DMS79 (cell line): ENCODE data around the gene APOBEC3H.

ENCODE experiments used
- DNase-seq: peaks from one replicate; lab custom pipeline; 2025; lab: John Stamatoyannopoulos, UW

The APOBEC3H gene

DNA sequence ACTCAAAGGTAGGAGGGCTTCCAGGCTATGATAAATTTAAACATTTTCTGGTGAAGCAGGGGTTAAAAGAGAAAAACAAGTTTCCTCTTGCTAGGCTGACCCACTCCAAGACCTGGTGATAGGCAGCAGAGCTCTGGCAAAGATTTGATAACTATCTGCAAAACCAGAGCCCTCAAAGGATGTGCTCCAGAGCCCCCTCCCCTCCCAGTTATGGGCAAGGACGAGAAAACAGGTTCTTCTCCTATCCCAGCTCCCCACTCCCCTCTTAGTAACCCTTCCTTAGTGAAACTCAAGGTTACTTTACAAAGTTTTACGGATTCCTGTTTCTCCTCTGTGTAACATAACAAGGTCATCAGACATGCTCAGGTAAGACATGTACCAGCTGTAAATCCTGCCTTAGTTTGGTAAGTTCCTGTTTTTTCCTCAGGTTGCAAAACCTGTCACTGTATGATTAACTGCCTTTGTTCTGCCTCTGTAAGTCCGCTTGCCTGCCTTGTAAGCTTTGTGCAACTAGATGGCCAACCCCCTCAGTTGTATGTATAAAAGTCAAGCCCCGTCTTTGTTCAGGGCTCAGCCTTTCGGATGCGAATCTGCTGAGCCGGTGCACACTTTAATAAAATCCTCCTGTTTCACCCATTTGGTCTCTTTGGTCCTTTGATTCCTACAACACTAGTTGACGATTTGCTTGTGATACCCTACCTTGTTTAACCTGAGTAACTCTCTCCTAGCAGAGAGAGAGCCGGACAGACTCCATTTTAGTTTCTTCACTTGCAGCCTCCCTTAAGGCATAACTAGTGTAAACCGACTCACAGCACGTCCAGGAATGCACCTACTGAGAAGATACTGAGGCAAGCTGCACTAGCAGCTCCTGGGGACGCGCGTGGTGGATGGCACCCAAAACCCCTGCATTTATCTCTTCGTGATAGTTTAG lies 13.9 kb downstream of the APOBEC3H start:
- no peak for DNase-seq

DNA sequence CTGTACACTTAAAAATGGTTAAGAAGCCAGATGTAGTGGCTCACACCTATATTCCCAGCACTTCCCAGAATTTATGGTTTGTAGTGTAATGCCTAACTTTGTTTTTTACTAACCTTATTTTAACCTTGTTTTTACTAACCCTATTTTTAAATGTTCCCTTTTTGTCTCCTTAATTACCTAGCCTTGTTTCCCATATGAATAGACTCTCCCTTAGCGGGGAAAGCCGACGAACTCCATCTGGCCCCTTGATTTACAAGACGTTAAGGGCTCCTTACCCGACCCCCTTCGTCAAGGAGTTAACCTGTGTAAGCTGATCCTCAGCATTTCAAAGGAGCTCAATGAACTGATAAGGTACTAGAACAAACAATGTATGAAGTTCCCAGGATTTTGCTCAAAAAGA lies 17.1 kb downstream of the APOBEC3H start:
- no peak for DNase-seq

DNA sequence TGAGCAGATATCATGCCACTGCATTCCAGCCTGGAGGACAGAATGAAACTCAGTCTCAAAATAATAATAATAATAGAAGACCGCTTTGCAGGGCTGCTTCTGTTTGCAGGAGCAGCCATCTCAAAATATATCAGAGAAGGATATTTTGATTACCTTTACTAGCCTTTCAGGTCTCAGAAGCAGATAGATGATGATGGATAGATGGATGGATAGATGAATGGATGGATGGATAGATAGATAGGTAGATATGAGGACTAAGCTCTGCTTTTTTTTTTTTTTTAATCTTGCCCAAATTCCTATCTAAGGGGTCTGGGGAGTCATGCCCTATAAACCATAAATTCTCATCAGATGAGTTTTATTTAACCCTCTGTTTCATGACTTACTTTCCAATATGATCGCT lies 18.5 kb downstream of the APOBEC3H start:
- DNase-seq: no peak

DNA sequence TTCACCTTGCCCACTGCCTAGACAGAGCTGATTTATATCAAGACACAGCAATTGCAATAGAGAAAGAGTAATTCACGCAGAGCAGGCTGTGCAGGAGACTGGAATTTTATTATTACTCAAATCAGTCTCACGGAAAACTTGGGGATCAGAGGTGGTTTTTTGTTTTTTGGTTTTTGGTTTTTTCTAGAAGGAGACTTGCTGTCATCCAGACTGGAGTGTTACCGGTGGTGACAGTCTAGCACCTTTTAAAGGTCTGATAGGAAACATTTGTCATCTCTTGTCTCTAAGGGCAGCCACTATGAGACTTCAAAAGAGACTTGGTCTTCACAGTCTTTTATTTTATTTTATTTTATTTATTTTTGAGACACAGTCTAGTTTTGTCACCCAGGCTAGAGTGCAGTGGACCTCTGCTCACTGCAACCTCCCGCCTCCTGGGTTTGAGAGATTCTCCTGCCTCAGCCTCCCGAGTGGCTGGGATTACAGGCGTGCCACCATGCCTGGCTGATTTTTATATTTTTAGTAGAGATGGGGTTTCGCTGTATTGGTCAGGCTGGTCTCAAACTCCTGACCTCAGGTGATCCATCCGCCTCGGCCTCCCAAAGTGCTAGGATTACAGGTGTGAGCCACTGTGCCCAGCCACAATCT lies 19.1 kb downstream of the APOBEC3H start:
- no peak for DNase-seq

DNA sequence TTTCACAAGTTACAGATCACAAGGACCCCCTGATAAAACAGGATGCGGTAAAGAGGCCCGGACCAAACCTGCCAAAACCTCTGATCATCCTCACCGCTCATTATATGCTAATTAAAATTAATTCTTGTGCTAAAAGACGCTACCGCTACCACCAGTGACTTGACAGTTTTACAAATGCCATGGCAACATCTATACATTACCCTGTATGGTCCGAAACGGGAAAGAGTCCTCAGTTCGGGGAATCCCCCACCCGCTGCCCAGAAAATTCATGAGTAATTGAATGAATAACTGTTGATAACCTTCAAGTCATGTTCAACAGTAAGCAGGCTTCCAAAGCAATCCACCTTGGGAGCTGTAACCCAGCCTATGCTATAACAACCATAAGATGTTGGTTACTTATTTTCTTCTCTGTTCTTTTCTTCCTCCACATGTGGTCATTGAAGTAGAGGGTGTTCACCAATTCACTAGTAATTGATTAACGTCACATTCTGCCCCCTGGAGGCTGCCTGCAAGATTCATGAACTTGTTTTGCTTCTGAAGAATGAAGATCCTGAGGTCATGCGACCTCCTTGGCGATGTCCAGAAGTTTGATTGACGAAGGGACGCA lies 20.6 kb downstream of the APOBEC3H start:
- no peak for DNase-seq

DNA sequence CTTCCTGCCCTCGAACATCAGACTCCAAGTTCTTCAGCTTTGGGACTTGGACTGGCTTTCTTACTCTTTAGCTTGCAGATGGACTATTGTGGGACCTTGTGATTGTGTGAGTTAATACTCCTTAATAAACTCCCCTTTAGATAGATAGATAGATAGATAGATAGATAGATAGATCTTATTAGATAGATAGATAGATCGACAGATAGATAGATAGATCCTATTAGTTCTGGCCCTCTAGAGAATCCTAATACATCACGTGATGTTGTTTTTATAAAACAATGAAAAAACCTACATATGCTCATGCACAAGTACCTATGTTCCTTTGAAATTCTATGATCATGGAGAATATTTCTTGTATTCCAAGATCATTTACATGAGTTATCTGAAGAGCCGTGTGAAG lies 23.9 kb downstream of the APOBEC3H start:
- no peak for DNase-seq

DNA sequence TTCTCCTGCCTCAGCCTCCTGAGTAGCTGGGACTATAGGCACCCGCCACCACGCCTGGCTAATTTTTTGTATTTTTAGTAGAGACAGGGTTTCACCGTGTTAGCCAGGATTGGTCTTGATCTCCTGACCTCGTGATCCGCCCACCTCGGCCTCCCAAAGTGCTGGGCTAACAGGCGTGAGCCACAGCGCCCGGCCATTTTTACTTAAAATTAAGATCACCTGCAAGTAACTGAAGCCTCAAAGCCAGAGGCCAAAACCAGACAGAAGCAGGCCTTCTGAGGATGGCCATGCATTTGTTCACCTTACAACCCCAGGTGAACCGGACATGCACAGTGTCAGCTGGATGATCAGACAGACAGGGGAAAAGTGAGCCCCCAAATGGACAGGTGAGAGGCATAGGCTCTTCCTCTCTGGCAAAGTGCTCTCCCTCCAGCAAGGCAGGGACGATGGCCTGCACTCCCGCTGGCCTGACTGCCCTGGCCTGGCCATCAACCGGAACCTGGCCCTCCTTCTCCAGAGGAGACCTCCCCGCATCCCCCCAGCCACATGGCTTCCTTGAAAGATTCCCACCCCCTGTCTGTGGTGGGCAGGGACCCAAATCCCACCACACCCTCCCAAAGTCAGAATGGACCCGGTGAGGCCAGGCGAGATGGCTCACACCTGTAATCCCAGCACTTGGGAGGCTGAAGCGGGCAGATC lies 25.9 kb downstream of the APOBEC3H start:
- no peak for DNase-seq

DNA sequence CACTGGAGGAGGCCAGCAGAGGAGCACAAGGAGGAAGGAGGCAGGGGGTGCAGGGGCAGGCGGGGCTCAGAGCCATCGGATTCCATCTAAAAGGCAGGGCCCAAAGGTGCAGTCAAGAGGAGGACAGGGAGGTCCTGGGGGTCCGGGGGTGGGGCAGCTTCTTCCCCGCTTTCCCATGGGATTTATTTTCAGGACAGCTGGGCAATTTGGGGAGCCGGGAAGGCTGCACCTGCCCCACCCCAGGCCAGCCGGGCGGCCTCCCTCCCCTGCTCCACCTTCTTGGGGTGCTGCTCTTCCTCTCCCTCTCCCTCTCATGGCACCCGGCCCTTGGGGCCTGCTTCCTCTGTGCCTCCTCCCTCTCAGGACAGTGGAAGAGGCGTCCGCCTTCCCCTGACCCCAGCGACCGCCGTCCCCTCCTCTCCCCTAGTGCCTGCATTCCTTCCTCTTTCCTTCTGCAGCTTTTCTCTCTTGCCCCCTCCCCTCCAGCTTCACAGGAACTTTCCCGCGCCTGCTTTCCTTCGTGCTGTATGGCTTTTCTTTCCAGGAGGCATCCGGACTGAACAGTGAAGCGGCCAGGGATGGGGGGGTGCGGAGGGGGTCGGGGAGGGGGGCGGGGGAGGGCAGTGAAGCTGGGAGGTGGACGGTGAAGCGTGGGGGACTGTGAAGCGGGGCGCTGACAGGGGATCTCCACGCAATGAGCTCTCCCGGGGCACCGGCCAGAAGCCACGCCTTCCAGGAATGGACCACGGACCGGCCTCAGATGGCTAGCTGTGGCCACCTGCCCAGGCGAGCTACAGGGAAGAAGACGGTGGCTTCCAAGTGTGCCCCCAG lies 26.9 kb downstream of the APOBEC3H start:
- DNase-seq: no peak

DNA sequence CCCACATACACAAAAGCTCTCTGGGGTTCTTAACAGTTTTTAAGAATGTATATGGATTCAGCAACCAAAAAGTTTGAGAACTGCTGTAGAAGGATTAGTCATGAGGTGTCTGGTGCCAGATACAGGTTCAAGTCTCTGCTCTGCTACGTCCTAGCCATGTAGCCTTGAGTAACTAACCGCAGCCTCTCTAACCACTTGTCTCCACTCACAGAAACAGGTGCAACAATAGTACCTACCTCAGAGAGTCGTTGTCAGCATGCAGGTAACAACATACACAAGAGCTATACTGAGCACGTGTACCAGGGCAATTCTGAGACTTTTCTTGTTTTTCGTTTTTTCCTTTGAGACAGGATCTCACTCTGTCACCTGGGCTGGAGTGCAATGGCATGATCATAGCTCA lies 28.6 kb downstream of the APOBEC3H start:
- peak; percentile 30 for DNase-seq

DNA sequence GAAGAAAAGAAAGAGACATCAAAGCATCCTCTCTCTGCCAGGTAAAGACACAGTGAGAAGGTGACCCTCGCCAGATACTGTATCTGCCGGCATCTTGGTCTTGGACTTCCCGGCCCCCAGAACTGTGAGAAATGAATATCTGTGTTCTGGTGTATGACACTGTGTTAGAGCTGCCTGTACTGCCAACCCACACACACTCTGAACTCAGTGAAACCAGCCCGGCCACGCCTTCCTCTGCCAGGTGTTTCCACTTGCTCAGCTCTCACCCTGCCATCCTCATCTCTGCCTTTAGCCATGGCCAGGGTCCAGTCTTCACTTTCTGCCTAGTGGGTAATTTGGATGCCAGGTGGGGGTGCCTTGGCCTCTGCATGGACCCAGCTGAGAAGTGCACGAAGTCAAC lies 31.5 kb downstream of the APOBEC3H start:
- no peak for DNase-seq

DNA sequence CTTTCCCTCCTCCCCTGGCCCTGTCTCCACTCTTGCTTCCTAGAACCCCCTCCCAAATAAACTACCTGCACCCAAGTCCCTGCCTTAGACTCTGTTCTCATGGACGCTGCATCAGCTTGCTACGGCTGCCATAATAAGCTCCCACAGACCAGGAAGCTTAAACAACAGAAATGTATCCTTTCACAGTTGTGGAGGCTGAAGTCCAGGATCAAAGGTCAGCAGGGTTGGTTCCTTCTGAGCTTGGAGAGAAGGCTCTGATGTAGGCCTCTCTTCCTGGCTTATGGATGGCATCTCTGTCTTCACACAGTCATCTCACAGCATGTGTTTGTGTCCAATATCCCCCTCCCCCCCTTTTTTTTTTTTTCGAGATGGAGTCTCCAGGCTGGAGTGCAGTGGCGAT lies 32.0 kb downstream of the APOBEC3H start:
- no peak for DNase-seq

DNA sequence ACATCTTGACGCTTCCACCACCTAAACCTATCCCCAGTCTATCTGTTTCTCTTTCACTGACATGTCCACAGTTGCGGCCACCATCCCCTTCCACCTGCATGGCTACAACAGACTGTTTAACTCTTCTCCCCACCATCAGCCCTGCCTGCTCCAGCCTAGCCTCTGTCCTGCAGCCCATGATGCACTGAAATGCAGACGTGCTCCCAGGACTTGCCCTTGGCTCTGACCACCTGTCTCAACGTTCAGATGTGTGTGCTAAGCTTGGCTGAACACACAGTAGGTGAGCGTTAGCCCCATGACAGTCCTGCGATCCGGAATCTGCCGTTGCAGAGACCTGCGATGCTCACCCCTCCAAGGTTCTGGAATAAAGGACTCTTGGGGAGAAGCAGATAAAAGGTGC lies 32.7 kb downstream of the APOBEC3H start:
- no peak for DNase-seq

DNA sequence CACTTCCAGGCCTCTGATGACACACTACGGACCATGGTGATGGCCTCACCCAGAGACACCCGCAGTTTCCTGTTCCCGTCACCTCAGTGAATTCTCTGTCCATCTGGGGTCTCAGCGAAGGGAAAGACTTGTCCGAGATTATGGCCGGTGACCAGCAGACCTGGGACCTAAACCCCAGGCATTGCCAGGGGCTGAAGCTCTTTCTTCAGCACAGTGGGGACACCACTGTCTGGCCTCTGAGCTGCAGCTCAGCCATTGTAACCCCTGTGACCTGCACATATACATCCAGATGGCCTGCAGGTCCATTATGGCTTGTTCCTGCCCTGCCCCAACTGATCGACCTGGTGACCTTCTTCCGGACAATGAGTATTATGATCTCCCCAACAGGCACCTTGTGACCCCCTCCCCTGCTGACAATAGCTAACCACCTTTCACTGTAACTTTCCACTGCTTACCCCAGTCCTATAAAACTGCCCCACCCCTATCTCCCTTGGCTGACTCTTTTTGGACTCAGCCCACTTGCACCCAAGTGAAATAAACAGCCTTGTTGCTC lies 33.2 kb downstream of the APOBEC3H start:
- no peak for DNase-seq

DNA sequence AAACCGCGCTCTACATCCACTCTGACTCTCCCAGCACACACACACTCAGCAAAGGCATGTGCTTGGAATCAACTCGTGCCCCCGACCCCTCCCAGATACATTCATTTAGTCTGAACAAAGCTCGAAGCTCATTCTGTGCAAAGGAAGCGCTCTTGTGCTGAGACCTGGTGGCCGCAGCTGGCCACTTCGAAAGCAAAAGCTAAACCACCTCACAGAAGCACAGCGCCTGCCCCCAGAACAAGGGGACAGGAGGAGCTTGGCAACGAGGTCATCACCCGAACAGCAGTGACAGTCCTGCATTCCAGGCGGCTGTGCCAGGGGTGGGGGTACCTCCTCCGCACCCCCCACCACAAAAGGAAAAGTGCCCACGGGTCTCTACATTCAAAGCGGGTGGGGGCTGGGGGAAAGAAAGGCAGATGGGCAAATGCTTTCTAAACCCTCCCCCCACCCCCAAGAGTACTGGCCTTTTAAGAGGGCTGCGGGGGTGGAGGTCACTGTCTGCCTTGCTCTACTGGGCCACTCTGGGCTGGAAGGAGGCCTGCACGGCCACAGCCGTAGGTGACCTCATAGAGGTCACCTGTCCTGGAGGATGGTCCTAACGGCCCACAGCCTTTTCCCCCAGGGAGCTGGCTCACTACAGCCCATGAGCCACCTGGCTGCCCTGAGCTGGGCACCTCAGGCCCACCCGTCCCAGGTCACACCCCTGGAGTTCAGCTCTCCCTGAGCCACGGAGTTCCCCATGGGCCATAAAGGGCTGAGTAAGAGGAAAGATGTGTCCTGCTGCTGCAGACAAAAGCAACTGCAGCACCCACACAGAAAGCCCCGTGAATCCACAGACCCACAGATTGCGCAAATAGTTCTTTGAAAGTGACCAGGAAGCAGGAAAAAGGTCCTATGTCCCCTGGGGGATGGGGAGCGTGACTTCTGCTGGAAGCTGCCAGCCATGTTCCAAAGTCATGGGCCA lies 34.1 kb downstream of the APOBEC3H start:
- no peak for DNase-seq

DNA sequence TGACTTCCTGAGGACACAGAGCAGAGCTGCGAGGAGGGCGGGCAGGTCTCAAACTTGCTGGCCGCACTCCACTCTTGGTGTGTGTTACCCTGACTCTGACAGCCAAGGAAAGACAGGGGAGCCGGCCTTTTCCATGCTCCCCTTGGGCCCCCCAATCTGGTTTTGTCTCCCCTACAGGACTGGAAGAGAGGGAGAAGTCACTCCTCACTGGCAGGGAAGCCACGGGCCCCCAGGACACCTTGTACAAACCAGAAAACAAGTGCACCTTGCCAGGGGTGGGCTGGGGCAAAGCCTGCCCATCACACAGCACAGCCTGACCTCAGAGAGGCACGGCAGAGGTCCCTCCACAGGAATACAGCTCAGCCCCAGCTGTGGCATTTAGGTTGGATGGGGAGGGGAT lies 35.2 kb downstream of the APOBEC3H start:
- no peak for DNase-seq

DNA sequence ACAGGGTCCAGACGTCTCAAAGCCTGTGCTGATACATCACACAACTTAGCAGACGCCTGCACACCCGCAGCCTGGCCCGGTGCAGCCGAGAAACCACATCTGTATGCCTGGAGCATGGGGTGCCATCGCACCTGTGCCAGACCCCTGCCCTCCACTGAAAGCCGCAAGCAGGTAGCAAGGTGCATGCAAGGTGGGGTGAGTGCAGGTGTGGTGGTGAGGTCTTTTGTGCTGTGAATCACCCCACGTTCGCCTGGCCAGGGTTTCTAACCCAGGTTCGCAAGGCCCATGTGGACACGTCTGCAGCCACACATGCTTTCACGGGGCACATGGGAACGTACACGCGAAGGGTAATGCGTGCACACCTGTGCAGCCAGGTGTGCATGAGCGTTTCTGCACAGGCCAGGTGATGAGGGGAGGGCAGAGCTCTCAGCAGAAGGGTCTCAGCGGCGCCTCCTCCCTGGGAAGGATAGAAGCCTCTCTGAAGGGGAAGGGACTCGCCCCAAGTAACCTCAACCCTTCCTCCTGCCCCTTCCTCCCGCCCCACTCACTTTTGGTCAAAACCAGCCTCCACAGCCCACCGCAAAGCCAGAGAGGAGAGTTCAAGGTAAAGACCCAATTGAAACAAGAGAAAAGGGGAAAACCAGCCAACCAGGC lies 36.0 kb downstream of the APOBEC3H start:
- no peak for DNase-seq

DNA sequence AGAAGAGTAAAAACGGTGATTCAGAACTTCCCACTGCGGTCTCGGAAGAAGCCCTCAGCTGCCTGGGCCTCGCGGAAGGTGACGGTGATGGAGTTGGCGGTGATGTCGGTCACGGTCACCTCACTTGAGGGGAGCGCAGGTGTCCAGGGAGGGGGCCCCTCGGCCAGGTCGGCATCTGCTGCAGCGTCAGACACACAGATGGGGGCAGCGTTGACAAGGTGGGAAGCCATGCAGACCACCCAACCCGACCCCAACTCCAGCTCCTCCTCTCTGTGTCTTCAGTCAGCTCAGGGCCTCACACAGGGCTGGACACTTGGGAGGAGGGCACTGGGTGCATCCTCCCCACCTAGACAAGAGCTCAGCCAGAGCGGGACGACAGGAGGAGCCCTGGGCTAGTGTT lies 36.8 kb downstream of the APOBEC3H start:
- no peak for DNase-seq

DNA sequence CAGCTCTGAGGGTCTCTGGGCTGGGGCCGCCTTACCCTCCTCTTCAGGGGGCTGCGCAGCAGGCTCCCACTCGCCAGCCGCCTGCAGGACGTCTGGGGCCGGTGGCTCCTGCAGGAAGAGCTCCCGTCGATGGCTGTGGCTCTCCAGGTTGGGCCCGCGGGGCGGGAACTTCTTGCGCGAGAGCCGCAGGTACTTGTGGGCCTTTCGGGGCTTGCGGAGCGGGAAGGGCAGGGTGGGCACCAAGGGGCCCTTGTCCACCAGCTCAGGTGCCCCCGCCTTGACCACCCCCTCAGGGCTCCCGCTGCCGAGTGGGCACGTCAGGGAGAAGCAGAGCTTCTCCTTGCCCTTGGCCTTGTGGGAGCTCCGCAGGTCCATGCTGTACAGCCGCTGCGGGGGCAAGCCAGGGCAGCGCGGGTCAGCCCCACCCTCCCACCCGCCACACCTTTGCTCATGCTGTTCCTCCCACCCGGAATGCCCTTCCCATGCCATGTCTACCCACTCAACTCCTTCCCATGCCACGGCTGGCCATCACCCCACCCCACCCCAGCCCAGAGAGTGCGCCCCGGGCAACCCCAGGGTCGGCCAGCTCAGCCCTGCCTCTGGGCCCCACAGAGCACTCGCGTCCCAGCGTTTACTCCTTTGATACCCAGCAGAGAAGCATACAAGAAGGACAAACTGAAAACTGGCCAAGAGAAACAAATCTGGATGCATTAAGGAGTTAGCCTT lies 37.5 kb downstream of the APOBEC3H start:
- no peak for DNase-seq
